HepG2 (cell line): ENCODE measurements around the gene FKBP10. TPM values are rescaled to one million over a fixed set of nuclear protein-coding genes. Genes with fewer than 3 reads are reported as not detected.

Source experiments
- ATAC-seq: fragments of 200-7000 bp; cut with Tn5 transposase; 3 replicates; pipeline ENCODE4 v1.9.1; 2020; ENCODE audit warnings: mild to moderate bottlenecking, moderate library complexity
- BruUV-seq: library from RNA; stranded (reverse); fragments of 400-500 nt; replicated peaks from 2 replicates; lab custom pipeline; 2021; lab: Mats Ljungman, UMichigan
- CTCF ChIA-PET: fragments of 300-600 bp; formaldehyde crosslinking; extraction: SDS; loops from one replicate; lab custom pipeline; 2021; ENCODE audit warnings: low total read pairs, inconsistent platforms, low intra/inter-chr PET ratio; lab: Yijun Ruan, JAX
- POLR2A ChIA-PET: fragments of 350-600 bp; sonication (Branson Sonifier 250); formaldehyde crosslinking; loops from one replicate; lab custom pipeline; 2020; ENCODE audit warnings: antibody characterized with exemption, inconsistent platforms; lab: Yijun Ruan, JAX
- DNase-seq: peaks from one replicate; pipeline ENCODE4 v3.0.0-alpha.2; 2015; ENCODE audit warnings: low spot score
- FAIRE-seq: peaks from 3 replicates; lab custom pipeline; 2011; peaks lifted over from hg19 to GRCh38; lab: Jason Lieb, UNC
- H2AFZ ChIP-seq: one replicate; pipeline ENCODE4 v1.6.1; 2011; ENCODE audit warnings: low read length, inconsistent platforms
- H3K27ac ChIP-seq: fragments of 300-600 bp; 3 replicates; pipeline ENCODE4 v1.8.0; 2011; ENCODE audit warnings: mixed run types, mild to moderate bottlenecking, mixed read lengths, low read length, inconsistent platforms; ENCODE audit not compliant: insufficient read depth; ENCODE audit errors: extremely low read length
- H3K27me3 ChIP-seq, 2 experiments: fragments of 200-600 bp in 1 of 2; 2 replicates in 1 of 2; 3 replicates in 1 of 2; pipeline versions ENCODE4 v1.6.0 to v1.8.0; 2011; ENCODE audit warnings: low read length in 2 of 2, mild to moderate bottlenecking in 2 of 2, moderate library complexity in 2 of 2, inconsistent platforms in 1 of 2; ENCODE audit not compliant: insufficient read depth in 2 of 2, control insufficient read depth in 1 of 2
- H3K36me3 ChIP-seq, 2 experiments: fragments of 200-600 bp in 1 of 2; replicated peaks in 1 of 2; 2 replicates in 1 of 2; 3 replicates in 1 of 2; pipeline versions ENCODE4 v1.5.1 to v1.8.0; 2011; ENCODE audit warnings: low read length in 2 of 2, inconsistent platforms in 1 of 2; ENCODE audit not compliant: insufficient read depth in 2 of 2, control insufficient read depth in 1 of 2
- H3K4me1 ChIP-seq: 2 replicates; pipeline ENCODE4 v1.5.1; 2012; ENCODE audit warnings: low read length, inconsistent platforms; ENCODE audit not compliant: insufficient read depth
- H3K4me2 ChIP-seq: 2 replicates; pipeline ENCODE4 v1.6.0; 2011; ENCODE audit warnings: low read depth, low read length, inconsistent platforms
- H3K4me3 ChIP-seq, 3 experiments: fragments of 200-600 bp in 1 of 3; sonication (generic), shearing (Covaris generic) in 1 of 3; replicated peaks in 1 of 3; 2 replicates each; pipeline ENCODE4 v1.5.1; 2011 to 2016; ENCODE audit warnings: low read length in 3 of 3, inconsistent platforms in 2 of 3, low read depth in 2 of 3, mild to moderate bottlenecking in 2 of 3, control low read depth in 1 of 3, mixed read lengths in 1 of 3; ENCODE audit not compliant: insufficient read depth in 1 of 3
- H3K79me2 ChIP-seq: one replicate; pipeline ENCODE4 v1.6.1; 2011; ENCODE audit warnings: low read length, inconsistent platforms; ENCODE audit not compliant: insufficient read depth
- H3K9ac ChIP-seq: 2 replicates; pipeline ENCODE4 v1.6.0; 2011; ENCODE audit warnings: mild to moderate bottlenecking, low read depth, low read length, inconsistent platforms; ENCODE audit not compliant: insufficient read depth
- H3K9me3 ChIP-seq: 2 replicates; pipeline ENCODE4 v1.5.1; 2012; ENCODE audit warnings: mild to moderate bottlenecking, low read length
- H4K20me1 ChIP-seq: 2 replicates; pipeline ENCODE4 v1.6.0; 2011; ENCODE audit warnings: inconsistent platforms, mild to moderate bottlenecking, low read length, moderate library complexity; ENCODE audit not compliant: insufficient read depth
- BCL6 ChIP-seq: IDR thresholded peaks from 2 replicates; pipeline ENCODE4 v1.6.1; 2016; ENCODE audit warnings: missing genetic modification reagents, missing compliant biosample characterization
- CREB1 ChIP-seq, 2 experiments: fragments of 450-650 bp in 1 of 2; IDR thresholded peaks; 2 replicates each; pipeline ENCODE4 v1.6.1; 2016 to 2017; ENCODE audit warnings: control low read depth in 1 of 2, mild to moderate bottlenecking in 1 of 2, missing compliant biosample characterization in 1 of 2, missing genetic modification characterization in 1 of 2
- FOXA1 ChIP-seq, 2 experiments: fragments of 450-650 bp in 1 of 2; sonication (generic) in 1 of 2; formaldehyde crosslinking in 1 of 2; IDR thresholded peaks; 2 replicates each; pipeline versions ENCODE4 v1.4.0 to v1.6.1; 2016 to 2020; ENCODE audit warnings: missing genetic modification reagents in 1 of 2
- HIC2 ChIP-seq: sonication (generic); formaldehyde crosslinking; IDR thresholded peaks from 2 replicates; pipeline ENCODE4 v1.9.0; 2022; ENCODE audit warnings: low read depth, missing genetic modification reagents
- LCORL ChIP-seq, 2 experiments: fragments of 450-650 bp in 1 of 2; sonication (generic) in 1 of 2; formaldehyde crosslinking in 1 of 2; IDR thresholded peaks; 2 replicates each; pipeline versions ENCODE4 v1.5.0 to v1.6.1; 2017 to 2020; ENCODE audit warnings: antibody characterized with exemption in 1 of 2, missing genetic modification reagents in 1 of 2
- NFATC3 ChIP-seq: sonication (generic); formaldehyde crosslinking; IDR thresholded peaks from 2 replicates; pipeline ENCODE4 v1.5.1; 2020; ENCODE audit warnings: mild to moderate bottlenecking, missing genetic modification reagents
- TEAD2 ChIP-seq: sonication (generic); formaldehyde crosslinking; IDR thresholded peaks from 2 replicates; pipeline ENCODE4 v1.9.0; 2021; ENCODE audit warnings: missing genetic modification reagents
- ZFAT ChIP-seq: sonication (generic); formaldehyde crosslinking; conservative IDR thresholded peaks from 2 replicates; pipeline ENCODE4 v1.8.1; 2023; ENCODE audit warnings: missing genetic modification reagents, inconsistent platforms
- ZNF552 ChIP-seq: sonication (generic); formaldehyde crosslinking; IDR thresholded peaks from 2 replicates; pipeline ENCODE4 v1.9.0; 2022; ENCODE audit warnings: missing genetic modification reagents, mild to moderate bottlenecking, borderline replicate concordance
- ZNF772 ChIP-seq: sonication (generic); formaldehyde crosslinking; IDR thresholded peaks from 2 replicates; pipeline ENCODE4 v1.5.0; 2020; ENCODE audit warnings: mild to moderate bottlenecking, missing genetic modification reagents
- WGBS: methylation state at CpG from one replicate; pipeline ENCODE4 v1.1.6; 2017; ENCODE audit warnings: low lambda C conversion rate; 5-methylcytosine and 5-hydroxymethylcytosine counted together
- in situ Hi-C: cut with HindIII; loops from 2 replicates; pipeline ENCODE4 v1.10.0; 2017; ENCODE audit warnings: low pct_unique_long_range_greater_than_20kb; ENCODE audit not compliant: extremely low pct_ligation_motif_present
- intact Hi-C: fragments of 100-400 bp; cut with micrococcal nuclease; formaldehyde crosslinking; loops from one replicate; pipeline ENCODE4 v1.10.0; 2022; ENCODE audit not compliant: unreplicated experiment
- polyA plus RNA-seq, 8 experiments: library from polyadenylated mRNA; depleted of rRNA in 3 of 8; stranded (reverse) in 7 of 8; unstranded in 1 of 8; fragments of >200 nt; fragmentation: Illumina TruSeq in 4 of 8; extraction: Trizol in 4 of 8; gene quantifications; 2 replicates each; pipeline versions ENCODE4 v1.2.1 to v1.2.3, GENCODE V29; 2011 to 2016; ENCODE audit warnings: low read depth in 4 of 8, missing spikeins in 1 of 8, mixed read lengths in 1 of 8; ENCODE audit not compliant: insufficient read depth in 1 of 8
- total RNA-seq, 5 experiments: library from RNA; depleted of rRNA; stranded (reverse); fragments of >200 nt; fragmentation: Illumina TruSeq; extraction: Trizol; gene quantifications; 2 replicates each; pipeline ENCODE4 v1.2.3, GENCODE V29; 2016; ENCODE audit warnings: low read depth in 1 of 5

FKBP10 gene
- total and polyA plus RNA-seq, 2 of the 13 experiments (the other 11 are each of a cell fraction or from before 2014, with no cell fraction given), result 149 to 573 TPM

GRCh38 chr17:41794540-41794975 is 18.2 kb upstream of the FKBP10 start (continued):
- TF ChIP-seq NFATC3 (CRISPR knock-in tag) (no peak), HIC2 (CRISPR knock-in tag) (no peak), TEAD2 (CRISPR knock-in tag) (no peak)

GRCh38 chr17:41796121-41796895 is 16.5 kb upstream of the FKBP10 start:
- Histone ChIP-seq H3K27me3 (no peaks in the 10 kb centered on the region), H3K79me2 (no peaks in the 10 kb centered on the region), H3K9ac (no peak overlapping the region), H3K4me1 (peaks cover 77% of the 10 kb centered on the region), H3K4me3 (no peak overlapping the region), H4K20me1 (no peaks in the 10 kb centered on the region), H3K36me3 (no peaks in the 10 kb centered on the region), H3K4me2 (peak overlapping the region; percentile 2; the same call in 1 of the 2 replicates), H3K9me3 (no peaks in the 10 kb centered on the region), H3K27ac (no peak overlapping the region), H2AFZ (no peak overlapping the region)
- POLR2A ChIA-PET, result interaction anchor here (1.1 to 7.9 kb wide), 5 partner anchors 11 to 58 kb away, joined by 3 to 86 read pairs (median 14); partner anchors contain the start of gene JUP
- CTCF ChIA-PET, result no interaction called here
- WGBS, result 27% methylated on average over 10 of the region's 10 CpGs
- DNase-seq (peak; percentile 46), FAIRE-seq (no peak), ATAC-seq (no peak)
- intact Hi-C loops (no loop called here), in situ Hi-C loops (no loop called here)
- no TSS peak for BruUV-seq
- no peak for TF ChIP-seq LCORL (IDR thresholded peaks at IDR 0.05)
- TF ChIP-seq LCORL (CRISPR knock-in tag; IDR thresholded peaks at IDR 0.05), result 0 out of 2 replicates have a peak, but pooled peaks have one; percentile 3
- no peak for TF ChIP-seq FOXA1 (IDR thresholded peaks at IDR 0.05)
- TF ChIP-seq FOXA1 (CRISPR knock-in tag; IDR thresholded peaks at IDR 0.05), result 0 out of 2 replicates have a peak, but pooled peaks have one; percentile 11
- TF ChIP-seq ZFAT (CRISPR knock-in tag), result no peak
- no peak for TF ChIP-seq ZNF552
- 0 out of 2 replicates have a peak, but pooled peaks have one; percentile 32 for TF ChIP-seq ZNF772 (CRISPR knock-in tag)
- no peak for TF ChIP-seq CREB1 (IDR thresholded peaks at IDR 0.05)
- 0 out of 2 replicates have a peak, but pooled peaks have one; percentile 16 for TF ChIP-seq CREB1 (CRISPR knock-in tag; IDR thresholded peaks at IDR 0.05)
- TF ChIP-seq BCL6 (CRISPR knock-in tag), result peak; percentile 67
